ENCODE results near the gene FAM181A.

Gene FAM181A

DNA sequence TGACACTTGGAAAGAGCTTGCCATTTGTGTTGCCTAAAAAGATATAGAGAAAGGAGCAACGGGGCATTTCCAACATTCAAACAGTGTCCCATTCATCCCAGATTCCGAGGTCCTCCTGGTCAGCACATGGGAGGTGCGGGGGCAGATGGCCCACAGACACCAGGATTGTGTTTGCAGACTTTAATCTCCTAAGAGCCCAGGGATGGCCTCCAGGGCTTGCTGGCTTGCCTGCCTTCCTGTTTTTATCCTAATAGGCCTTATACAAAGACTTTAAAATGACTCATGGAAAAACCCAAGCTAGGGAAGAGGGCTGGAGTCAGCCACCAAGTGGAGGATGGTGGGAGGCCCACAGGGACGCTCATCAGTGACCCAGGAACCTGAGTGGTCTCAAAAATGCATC is 21.5 kb upstream of the FAM181A start:
- no peak for DNase-seq

DNA sequence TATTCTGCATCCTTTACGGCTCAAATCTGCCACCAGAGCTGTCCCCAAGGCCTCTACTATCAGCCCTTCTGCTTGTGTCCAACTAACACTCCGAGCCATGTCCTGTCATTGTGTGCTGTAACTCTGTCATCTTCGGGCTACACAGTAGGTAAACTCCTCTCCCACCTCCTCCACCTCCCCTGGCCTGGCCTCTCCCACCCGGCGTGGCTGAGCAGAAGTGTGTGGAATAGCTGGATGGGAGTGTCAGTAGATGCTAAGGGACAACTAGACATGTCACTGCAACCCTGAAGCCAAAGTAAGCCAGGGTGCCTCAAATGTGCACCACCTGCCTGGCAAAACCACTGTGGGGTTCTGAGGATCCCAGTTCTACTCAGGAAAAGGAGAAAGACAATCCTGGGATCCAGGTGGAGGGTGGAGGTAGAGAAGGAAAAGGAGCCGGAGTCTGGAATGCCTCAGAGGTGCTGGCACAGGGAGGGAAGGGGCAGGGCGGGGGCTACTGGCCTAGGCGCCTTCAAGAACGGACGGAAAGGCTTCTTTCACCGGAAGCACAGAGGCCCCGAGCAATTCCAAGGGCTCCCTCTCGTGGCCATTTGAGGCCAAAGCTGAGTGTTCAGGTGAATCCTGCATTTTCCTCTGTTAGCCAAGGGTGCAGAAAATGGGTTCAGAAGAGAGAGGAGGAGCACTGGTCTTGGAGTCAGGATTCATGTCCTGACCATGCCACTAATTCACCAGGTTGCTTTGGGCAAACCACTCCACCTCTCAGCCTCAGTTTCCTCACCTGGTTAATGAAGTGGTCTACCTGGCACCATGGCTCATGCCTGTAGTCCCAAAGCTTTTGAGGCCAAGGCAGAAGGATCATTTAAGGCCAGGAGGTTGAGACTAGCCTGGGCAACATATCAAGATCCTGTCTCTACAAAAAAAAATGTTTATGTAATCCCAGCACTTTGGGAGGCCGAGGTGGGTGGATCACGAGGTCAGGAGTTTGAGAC is 20.5 kb upstream of the FAM181A start:
- DNase-seq, result peak; percentile 44

- DNase-seq, result no peak
Observed at GRCh38 chr14:93909429-93910128, 17.6 kb upstream of the FAM181A start.

DNA sequence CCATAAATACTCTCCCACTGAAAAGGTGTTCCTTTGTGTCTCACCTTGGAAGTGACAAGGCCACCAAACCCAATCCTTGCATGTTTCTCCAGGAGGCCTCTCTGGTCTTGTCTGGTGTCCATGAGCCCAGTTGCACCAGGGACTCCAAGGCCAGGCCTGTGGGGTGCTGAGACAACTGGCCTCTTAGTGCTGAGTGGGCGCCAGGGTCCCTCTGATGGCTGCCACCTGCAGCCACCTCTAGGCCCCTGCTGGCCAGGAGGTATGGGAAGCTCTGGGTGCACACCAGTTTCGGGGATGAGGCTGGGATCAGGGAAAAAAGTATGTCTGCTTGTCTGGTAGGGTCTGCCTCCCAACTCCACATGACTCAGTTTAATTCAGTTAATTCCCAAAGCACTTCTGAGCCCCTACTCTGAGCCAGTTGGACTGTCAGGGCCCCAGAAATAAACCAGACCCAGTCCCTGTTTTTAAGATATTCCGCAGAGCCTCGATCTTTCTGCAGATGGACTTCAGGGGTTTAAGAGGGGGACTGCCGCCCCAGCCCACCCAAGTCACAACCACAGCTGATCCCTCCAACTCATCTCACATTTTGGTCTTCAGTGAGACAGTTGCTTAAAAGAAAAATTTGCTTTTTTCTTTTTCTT is 15.0 kb upstream of the FAM181A start:
- DNase-seq, result no peak

DNA sequence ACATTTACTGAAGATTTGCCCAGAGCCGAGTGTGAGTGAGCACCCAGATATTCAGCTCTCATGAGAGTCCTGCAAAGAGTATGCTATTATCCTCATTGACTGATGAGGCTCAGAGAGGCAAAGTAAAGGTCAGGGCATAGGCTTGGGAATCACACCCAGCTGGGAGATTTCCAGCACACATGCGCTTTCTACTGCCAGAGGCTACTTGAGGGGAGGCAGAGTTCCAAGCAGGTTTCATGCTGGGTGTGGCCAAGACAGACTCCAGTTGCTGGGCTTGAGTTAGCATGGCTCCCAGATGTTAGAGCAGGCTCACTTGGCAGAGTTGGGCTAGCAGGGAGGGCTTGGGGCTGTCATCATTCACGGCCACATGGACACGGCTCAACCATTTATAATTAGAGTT is 14.4 kb upstream of the FAM181A start:
- no peak for DNase-seq

GRCh38 chr14:93914278-93914677 is 12.9 kb upstream of the FAM181A start:
- peak; percentile 13 for DNase-seq

DNA sequence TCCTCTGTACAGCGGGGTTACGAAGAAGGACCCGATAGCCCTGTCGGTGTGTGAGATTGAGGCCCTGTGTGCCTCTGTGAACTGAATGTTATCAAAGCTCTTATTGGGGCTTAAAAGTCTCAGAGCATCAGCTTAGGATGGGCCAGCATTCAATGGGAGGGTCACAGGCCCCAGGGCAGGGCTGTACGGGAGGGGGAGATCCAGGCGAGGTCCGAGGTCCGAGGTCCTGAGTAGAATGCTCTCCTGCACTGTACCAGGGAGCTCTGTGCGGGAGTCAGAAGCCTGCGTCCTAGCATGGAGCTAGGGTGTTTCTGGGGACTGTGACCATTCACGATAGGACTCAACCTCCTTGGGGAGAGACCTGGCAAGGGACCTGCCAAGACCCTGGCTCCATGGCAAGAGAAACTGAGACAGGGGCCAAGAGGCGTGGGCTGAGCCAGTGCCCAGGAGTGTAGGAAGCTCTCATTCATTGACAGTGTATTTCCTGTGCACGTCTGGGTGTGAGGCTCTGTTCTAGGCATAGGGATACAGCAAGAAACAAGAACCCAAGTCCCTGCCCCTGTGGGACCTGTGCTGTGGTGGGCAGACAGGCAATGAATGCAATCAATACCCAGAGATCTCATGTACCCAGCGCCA is 12.0 kb upstream of the FAM181A start:
- no peak for DNase-seq

GRCh38 chr14:93915800-93916199 is 11.3 kb upstream of the FAM181A start:
- no peak for DNase-seq

GRCh38 chr14:93916498-93916897 is 10.6 kb upstream of the FAM181A start:
- DNase-seq, result no peak

DNA sequence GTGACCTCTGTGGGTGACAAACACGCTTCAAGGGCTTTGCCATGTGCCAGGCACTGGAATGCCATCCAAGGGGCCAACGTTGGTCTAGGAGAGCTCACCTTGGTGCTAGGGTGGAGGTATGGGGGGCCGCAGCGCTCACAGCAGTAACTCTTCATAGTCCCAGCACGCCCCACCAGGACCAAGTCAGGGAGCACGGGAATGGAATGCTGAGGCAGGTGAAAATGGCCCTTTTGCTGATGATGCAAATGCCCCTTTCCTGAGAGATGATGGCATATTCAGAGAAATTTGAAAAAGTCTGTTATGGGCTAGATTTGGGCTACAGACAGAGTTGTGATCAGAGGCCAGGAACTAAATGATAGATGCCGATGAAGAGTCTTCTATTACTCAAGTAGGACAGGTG is 10.0 kb upstream of the FAM181A start:
- DNase-seq, result no peak

DNA sequence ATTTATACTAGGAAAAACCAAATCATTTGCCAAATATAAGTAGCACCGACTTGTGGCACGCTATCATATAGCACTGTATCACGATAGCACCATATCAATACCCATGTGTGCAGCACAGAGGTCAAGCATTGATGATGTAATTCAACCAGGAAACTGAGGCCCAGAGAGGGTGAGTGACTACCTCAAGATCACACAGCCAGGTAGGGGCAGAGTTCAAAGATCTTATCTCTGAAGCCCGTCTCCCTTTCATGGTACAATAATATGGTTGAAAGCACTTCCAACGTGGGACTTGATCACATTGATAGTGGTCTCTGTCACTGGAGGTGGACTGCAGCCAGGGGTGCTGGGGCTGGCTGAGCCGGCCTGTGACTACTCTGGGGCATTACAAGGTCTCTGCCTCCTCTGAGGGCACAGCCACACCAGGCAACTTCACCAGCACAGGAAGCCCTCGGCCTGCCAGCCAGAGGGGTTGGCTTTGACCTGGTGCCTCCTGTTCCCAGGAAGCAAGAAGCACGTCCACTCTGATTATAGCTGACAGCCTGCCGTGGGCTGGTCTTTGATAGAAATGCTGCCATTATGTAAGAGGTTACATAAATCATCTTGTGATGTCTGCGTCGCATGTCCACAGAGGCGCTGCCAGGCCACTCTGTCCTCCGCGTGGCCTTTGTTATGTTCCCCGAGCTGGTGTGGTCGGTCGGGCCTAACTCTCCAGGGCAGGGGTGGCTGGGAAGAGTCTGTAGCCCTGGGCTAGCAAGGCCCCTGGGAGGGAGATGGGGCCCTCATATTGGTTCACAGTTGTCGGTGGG is 5.9 kb upstream of the FAM181A start:
- no peak for DNase-seq

GRCh38 chr14:93923626-93924025 is 3.5 kb upstream of the FAM181A start:
- DNase-seq, result no peak

- DNase-seq, result no peak
Observed at GRCh38 chr14:93924592-93925355, 2.4 kb upstream of the FAM181A start.

DNA sequence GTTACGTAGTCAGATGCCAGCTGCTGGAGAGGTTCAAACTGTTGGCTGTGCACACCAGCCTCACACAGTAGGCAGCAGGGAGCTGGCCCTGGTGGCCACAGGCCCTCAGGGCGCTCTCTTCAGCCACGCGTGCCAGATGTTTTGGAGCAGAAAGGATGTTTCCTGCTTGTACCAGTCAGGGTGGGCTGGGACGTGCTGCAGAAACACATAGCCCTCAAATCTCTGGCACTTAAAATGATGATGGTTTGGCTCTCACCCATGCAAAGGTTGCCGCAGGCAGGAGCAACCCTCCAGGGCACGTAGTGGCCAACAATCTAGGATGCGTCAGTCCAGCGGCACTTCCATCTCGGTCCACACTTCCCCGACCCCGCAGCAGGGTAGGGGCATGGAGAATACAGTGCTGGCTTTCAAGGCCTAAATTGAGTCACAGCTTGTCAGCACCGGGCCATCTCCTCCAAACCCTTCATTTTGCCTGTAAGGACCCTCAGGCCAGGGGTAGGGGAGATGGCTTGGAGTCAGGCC is 1.7 kb upstream of the FAM181A start:
- DNase-seq, result no peak

- DNase-seq, result no peak
Observed at GRCh38 chr14:93926245-93926872, 785 bp upstream of the FAM181A start.

DNA sequence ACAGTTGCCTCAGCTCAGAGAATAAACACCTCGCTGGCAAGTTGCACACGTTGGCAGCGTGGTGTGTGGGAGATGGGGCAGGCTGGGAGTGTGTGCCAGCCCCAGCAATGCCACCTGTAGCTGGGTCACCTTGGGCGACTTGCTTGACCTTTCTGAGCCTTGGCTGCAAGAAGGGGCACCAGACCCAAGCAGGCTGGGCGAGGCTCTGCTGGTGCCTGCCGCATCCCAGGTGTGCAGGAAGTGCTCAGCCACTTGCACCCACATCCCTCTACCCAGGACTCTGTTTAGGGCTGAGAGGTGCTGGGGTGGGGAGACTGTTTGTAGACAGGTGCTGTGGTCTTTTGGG is 629 bp downstream of the FAM181A start:
- DNase-seq, result no peak

DNA sequence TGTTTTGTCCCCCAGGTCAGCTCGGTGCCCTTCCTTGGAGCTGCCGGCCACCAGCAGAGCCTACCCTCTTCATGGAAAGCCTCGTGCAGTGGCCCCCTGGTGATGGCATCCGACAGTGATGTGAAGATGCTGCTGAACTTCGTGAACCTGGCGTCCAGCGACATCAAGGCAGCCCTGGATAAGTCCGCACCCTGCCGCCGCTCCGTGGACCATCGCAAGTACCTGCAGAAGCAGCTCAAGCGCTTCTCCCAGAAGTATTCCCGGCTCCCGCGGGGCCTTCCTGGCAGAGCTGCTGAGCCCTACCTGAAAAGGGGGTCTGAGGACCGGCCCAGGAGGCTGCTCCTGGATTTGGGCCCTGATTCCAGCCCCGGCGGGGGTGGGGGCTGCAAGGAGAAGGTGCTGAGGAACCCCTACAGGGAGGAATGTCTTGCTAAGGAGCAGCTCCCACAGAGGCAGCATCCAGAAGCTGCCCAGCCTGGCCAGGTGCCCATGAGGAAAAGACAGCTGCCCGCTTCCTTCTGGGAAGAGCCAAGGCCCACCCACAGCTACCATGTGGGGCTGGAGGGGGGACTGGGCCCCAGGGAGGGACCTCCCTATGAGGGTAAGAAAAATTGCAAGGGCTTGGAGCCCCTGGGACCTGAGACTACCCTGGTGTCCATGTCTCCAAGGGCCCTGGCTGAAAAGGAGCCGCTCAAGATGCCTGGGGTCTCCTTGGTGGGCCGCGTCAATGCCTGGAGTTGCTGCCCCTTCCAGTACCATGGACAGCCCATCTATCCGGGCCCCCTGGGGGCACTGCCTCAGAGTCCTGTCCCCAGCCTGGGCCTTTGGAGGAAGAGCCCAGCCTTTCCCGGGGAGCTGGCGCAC is 1.3 kb downstream of the FAM181A start:
- no peak for DNase-seq

DNA sequence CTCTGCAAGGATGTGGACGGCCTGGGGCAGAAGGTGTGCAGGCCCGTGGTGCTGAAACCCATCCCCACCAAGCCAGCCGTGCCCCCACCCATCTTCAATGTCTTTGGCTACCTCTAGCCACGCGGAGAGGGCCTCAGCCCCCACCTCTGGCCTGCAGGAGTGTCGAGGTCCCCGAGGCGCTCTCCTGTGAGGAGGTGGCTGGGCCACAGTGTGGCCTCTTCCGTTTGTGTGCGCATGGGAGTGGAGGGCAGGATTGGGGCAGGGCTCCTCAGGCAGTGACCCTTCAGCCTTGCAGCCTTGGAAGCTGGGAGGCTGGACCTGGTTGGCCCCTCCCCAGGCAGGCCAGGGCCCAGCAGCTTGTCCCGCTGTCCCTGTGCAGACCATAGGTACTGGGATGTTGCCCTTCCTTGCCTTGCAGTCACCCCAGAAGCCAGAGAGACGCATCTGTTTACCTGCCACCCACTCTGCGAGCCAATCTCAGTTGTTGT is 1.9 kb downstream of the FAM181A start:
- no peak for DNase-seq

DNA sequence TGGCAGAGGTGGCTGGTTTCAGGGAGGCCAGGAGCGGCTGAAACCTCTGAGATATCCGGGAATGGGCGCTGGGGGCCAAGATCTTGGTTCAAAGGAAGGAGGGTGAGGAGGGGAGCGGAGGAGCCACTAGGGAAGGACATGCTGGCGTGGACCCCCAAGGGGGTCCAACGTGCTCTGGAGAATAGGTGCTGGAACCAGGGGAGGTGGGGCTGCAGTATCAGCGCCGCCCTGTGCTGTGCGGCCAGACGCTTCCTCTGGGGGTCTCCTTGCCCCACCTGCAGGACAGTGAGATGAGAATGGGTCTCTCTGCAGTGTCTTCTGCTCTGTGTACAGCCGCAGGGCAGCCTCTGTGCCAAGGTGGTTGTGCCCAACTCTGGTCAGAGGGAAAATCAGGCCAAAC is 2.5 kb downstream of the FAM181A start:
- no peak for DNase-seq
